ENCODE results near the gene MYL12A. TPM values are rescaled to one million over a fixed set of nuclear protein-coding genes. Genes with fewer than 3 reads are reported as not detected.
A peak's percentile ranks its signal among the peaks of the same experiment; 100 is the strongest.

Gene MYL12A
- total and polyA plus RNA-seq, 2 of the 13 experiments (the other 11 are each of a cell fraction or from before 2014, with no cell fraction given) = 261 to 277 TPM

- no peak for TF ChIP-seq ZNF816 (CRISPR knock-in tag; IDR thresholded peaks at IDR 0.05; ENCODE audit: borderline replicate concordance)
- no peak for TF ChIP-seq ZNF672 (CRISPR knock-in tag; IDR thresholded peaks at IDR 0.05)
- TF ChIP-seq DPF2 (CRISPR knock-in tag; IDR thresholded peaks at IDR 0.05; ENCODE audit: borderline replicate concordance, low read depth) = no peak; the same call in 1 of the 2 replicates
- no peak for TF ChIP-seq ATF7-NPFF (CRISPR knock-in tag; IDR thresholded peaks at IDR 0.05; ENCODE audit: low read depth)
- TF ChIP-seq, protein P1, sequence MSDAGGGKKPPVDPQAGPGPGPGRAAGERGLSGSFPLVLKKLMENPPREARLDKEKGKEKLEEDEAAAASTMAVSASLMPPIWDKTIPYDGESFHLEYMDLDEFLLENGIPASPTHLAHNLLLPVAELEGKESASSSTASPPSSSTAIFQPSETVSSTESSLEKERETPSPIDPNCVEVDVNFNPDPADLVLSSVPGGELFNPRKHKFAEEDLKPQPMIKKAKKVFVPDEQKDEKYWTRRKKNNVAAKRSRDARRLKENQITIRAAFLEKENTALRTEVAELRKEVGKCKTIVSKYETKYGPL (CRISPR knock-in tag; IDR thresholded peaks at IDR 0.05) = no peak
- TF ChIP-seq ZNF44 (CRISPR knock-in tag; IDR thresholded peaks at IDR 0.05) = peak; percentile 65; the same call in 1 of the 2 replicates
- TF ChIP-seq RFX1 (IDR thresholded peaks at IDR 0.05) = no peak
- no peak for TF ChIP-seq MAF1 (CRISPR knock-in tag; IDR thresholded peaks at IDR 0.05; ENCODE audit: borderline replicate concordance)
- TF ChIP-seq GATAD2A (CRISPR knock-in tag; IDR thresholded peaks at IDR 0.05) = peak; percentile 85
- TF ChIP-seq ZNF282 (IDR thresholded peaks at IDR 0.05; ENCODE audit: partially characterized antibody) = no peak
- TF ChIP-seq ZNF552 (CRISPR knock-in tag; IDR thresholded peaks at IDR 0.05; ENCODE audit: borderline replicate concordance) = no peak
- peak; percentile 56; the same call in 1 of the 2 replicates for TF ChIP-seq ELF1 (CRISPR knock-in tag; IDR thresholded peaks at IDR 0.05)
- TF ChIP-seq ZBTB25 (CRISPR knock-in tag; IDR thresholded peaks at IDR 0.05) = no peak; the same call in none of the 2 replicates
- no peak for TF ChIP-seq REXO4 (CRISPR knock-in tag; IDR thresholded peaks at IDR 0.05; ENCODE audit: borderline replicate concordance)
- TF ChIP-seq MXI1 (IDR thresholded peaks at IDR 0.05; ENCODE audit: borderline replicate concordance, low read depth, low read length) = peak; percentile 60; the same call in 1 of the 3 replicates
- peak; percentile 73; the same call in 1 of the 2 replicates for TF ChIP-seq ZNF350 (CRISPR knock-in tag; IDR thresholded peaks at IDR 0.05; ENCODE audit: borderline replicate concordance, low read depth)
- TF ChIP-seq ZNF841 (CRISPR knock-in tag; IDR thresholded peaks at IDR 0.05; ENCODE audit: borderline replicate concordance) = no peak
- TF ChIP-seq SETDB1 (CRISPR knock-in tag; IDR thresholded peaks at IDR 0.05; ENCODE audit: borderline replicate concordance) = no peak
- TF ChIP-seq NFYB (CRISPR knock-in tag; IDR thresholded peaks at IDR 0.05) = no peak
- TF ChIP-seq MLLT10 (CRISPR knock-in tag; IDR thresholded peaks at IDR 0.05) = no peak
- no peak for TF ChIP-seq PAX8 (CRISPR knock-in tag; IDR thresholded peaks at IDR 0.05; ENCODE audit: borderline replicate concordance)
- TF ChIP-seq ZNF317 (CRISPR knock-in tag; IDR thresholded peaks at IDR 0.05) = no peak
- TF ChIP-seq DNMT1 (CRISPR knock-in tag; IDR thresholded peaks at IDR 0.05) = peak; percentile 67; the same call in 1 of the 2 replicates
- no peak for TF ChIP-seq ZNF775 (CRISPR knock-in tag; IDR thresholded peaks at IDR 0.05; ENCODE audit: borderline replicate concordance)
- no peak for TF ChIP-seq SOX6 (IDR thresholded peaks at IDR 0.05)
- TF ChIP-seq SOX6 (CRISPR knock-in tag; IDR thresholded peaks at IDR 0.05) = peak; percentile 74
- TF ChIP-seq SOX13 (IDR thresholded peaks at IDR 0.05) = no peak
- TF ChIP-seq SOX13 (CRISPR knock-in tag; conservative IDR thresholded peaks at IDR 0.05 in 1 of 2, IDR thresholded peaks at IDR 0.05 in 1 of 2) = peak in 1 of 2 experiments; percentile 54; a peak in 1 of 4 replicates
- no peak for TF ChIP-seq ZNF3 (CRISPR knock-in tag; IDR thresholded peaks at IDR 0.05)
- TF ChIP-seq ZFY (CRISPR knock-in tag; IDR thresholded peaks at IDR 0.05) = no peak
These were observed 1.6 kb upstream of the MYL12A start (continued) for GRCh38 chr18:3245853-3246634.
